T-helper 22 cell (primary cell): ENCODE measurements around the gene CARD9.

Experiments
- DNase-seq: peaks from one replicate; pipeline ENCODE4 v3.0.0-alpha.2; 2020; ENCODE audit warnings: low read depth

The CARD9 gene

DNA sequence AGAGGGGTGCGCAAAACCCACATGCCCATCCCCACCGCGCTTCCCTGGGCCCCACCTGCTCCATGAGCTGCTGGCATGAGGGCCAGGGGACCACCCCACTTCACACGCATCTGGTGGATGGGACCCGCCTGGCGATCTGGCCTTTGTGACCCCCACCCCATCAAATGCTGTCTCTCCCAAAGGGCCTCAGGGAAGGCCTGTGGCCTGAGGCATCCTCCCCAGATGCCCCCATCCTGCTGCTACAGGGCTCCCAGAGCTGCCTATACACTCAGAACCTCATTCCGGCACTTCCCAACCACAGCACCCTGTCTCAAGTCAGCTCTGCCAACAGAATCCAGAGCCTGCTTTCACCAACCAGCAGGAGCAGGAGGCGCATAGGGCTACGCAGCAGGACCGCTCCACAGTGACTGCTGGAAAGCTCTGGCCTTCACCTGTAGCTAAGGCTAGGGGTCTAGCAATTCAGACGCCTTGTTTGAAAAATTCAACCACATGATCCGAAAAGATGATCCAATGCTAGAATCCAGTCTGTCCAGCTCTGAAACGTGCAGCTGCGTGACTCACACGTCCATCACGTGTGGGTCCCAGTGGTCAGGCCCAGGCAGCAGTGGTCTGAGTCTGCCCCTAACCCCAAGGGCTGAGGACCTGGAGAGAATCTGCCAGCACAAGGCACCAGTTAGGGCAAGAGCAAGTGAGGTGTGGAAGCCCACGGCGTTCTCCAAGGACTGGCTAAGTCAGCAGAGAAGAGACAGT, 27.9 kb upstream of the CARD9 start:
- no peak for DNase-seq

- peak; percentile 71 for DNase-seq
These were observed 26.8 kb upstream of the CARD9 start, which contains the start of gene SNAPC4 for GRCh38 chr9:136400038-136400834. Gene SNAPC4, minus strand, starts transcription at chr9:136400170. Its CDS starts 1,742 bp downstream, at chr9:136398428.

- DNase-seq, result peak; percentile 34
These were observed 25.9 kb upstream of the CARD9 start for GRCh38 chr9:136399176-136400037.

GRCh38 chr9:136398286-136398685, 24.8 kb upstream of the CARD9 start:
- no peak for DNase-seq

GRCh38 chr9:136397643-136398042, 24.2 kb upstream of the CARD9 start:
- no peak for DNase-seq

- DNase-seq, result no peak
These were observed 22.7 kb upstream of the CARD9 start for GRCh38 chr9:136396219-136396515.

- DNase-seq, result no peak
These were observed 22.1 kb upstream of the CARD9 start for GRCh38 chr9:136395345-136396218.

- no peak for DNase-seq
These were observed 21.5 kb upstream of the CARD9 start for GRCh38 chr9:136395020-136395340.

- DNase-seq, result no peak
These were observed 21.0 kb upstream of the CARD9 start for GRCh38 chr9:136394312-136395019.

GRCh38 chr9:136393531-136393930, 20.1 kb upstream of the CARD9 start:
- no peak for DNase-seq

DNA sequence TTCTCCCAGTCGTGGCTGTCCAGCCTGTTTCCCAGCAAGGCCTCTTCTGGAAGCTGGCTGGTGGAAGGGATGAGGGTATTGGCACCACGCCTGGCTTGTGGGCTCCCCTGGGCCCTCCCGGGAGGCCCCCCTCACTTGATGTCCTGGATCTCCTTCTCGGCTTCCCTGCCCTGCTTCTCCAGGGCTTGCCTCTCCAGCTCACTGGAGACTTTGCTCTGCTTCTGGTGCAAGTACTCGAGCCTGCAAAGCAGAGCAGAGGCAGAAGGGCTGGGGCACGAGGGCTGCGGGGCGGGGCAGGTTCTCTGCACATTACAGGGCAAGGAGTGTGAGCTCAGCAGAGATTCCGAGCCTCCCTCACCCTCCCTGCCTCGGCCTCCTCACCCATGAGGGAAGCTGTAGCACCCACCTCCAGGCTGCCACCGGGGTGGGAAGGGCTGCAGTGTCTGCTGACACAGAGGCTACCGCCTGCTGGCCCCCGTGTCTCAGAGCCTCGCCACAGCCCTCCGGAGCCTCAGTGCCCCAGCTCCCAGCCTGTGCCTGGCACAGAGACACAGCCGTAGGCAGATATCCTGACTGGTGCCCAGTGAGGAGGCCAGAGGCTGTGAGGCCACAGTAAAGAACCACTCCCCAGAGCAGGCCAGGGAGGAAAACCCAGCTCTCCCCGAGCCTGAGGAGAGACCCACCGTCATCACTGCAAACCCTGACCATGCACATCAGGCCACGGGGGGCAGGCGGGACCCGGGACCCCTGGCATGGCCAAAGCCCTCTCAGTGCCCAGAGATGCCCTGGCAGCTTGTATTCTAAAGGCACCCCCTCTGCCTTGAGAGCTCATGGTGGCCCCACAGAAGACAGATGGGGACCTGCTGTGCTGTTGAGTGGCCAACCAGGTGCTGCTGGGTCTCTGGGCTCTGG, 19.3 kb upstream of the CARD9 start:
- no peak for DNase-seq

DNA sequence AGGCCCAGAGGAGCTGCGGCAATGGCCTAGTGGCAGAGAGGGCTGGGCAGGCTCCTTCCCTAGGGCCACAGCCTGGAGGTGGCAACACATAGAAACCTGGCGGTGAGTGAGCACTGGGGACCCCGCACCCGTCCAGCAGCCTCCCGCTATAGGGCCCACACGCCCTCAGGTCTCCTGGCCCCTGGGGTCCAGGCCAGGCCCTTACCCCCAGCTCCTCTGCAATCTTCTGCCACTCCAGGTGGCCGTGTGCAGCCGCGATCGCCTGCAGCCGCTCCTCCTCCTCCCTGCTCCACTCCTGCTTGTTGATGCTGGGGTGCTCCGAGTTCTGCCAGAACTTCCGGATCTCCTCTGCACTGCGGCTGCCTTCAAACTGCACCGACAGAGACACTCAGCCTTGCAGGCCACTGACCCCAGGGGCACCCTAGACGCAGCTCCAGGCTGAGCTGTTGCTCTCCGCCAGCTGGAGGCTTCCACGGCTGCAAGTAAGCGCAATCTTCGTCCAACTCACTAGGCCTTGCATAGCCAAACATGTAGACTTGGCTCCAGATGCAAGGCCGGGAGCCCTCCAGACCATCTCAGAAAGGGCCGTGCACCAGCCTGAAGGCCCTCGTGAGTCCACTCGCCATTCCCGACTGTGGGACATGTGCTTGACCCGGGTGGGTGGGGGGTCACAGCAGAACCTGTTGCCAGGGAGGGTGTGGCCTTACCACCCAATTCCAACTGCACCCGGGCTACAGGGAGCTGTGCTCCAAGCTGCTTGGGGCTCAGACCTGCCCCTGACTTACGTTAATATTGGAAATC, 18.5 kb upstream of the CARD9 start:
- DNase-seq, result no peak

DNA sequence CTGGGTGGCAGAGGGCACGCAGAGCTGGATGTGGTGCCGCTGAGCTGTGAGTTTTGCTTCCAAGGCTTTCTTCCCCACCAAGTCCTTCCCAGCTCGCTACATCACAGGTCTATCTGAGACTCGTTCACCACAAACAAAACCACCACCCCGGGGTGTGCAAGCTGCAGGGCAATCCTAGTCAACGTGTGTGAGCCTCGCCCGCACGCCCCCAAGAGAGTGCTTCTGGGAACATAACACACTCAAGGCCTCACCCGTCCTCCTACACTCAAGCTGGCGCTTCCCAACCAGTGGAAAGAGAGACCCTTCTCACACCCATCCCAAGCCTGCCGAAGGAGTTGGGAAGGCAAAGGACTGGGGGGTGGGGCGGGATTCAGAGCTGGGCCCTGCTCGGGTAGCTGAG, 15.9 kb upstream of the CARD9 start:
- no peak for DNase-seq

- DNase-seq, result no peak
These were observed 13.7 kb upstream of the CARD9 start for GRCh38 chr9:136387217-136387616.

DNA sequence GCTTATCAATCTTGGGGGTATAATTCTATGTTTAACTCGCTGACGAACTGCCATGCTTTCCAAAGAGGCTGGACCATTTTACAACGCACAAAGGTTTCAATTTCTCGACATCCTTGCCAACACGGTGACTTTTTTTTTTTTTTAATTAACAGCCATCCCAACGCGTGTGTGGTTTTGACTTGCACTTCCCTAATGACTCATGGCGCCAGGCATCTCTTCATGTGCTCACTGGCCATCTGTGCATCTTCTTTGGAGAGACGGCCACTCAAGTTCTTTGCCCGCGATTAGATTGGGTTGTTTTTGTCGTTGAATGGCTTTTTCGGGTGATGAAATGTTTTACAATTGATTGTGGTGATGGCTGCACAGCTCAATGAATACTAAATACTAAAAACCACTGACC, 12.5 kb upstream of the CARD9 start:
- DNase-seq, result no peak

DNA sequence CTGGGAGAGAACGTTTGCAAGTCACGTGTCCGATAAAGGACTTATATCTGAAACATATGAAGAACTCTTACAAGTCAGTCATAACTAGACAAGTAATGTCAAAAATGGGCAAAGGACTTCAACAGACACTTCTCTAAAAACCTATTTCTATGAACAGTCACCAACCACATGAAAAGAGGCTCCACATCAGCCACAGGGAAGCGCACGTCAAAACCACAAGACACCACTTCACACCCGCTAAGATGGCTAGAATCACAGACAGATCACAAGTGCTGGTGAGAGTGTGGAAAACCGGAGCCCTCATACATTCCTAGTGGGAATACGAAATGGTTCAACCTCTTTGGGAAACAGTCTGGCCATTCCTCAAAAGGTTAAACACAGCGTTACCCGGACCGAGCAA, 11.5 kb upstream of the CARD9 start:
- peak; percentile 40 for DNase-seq

DNA sequence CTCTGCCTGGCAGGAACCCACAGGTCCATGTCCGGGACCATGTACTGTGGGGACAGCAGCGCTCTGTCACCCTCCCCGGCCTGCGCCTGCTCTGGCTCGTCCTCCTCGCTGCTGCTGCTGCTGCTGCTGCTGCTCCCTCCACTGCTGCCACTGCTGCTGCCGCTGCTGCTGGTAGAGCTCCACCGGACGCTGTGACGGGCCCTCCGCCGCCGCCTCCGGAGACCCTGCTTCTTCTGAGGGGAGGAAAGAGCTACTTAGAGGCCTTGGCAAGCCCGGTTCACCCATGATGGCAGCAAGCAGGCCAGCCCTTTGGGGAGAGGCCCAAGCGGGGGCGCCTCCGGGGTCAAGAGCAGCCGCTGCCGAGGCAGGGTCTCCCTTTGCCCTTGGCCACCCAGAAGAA, 10.0 kb upstream of the CARD9 start:
- DNase-seq, result no peak

GRCh38 chr9:136381966-136382513, 8.6 kb upstream of the CARD9 start:
- DNase-seq, result no peak

- DNase-seq, result no peak
These were observed 7.8 kb upstream of the CARD9 start for GRCh38 chr9:136381311-136381710.
